Bronchial epithelial cell (primary cell): ENCODE measurements around the gene RNASEH2B. TPM values are rescaled to one million over a fixed set of nuclear protein-coding genes. Genes with fewer than 3 reads are reported as not detected.
A peak's percentile ranks its signal among the peaks of the same experiment; 100 is the strongest.

Experiments used
- DNase-seq: peaks from one replicate; pipeline ENCODE4 v3.0.0-alpha.2; 2010; ENCODE audit warnings: low read depth
- FAIRE-seq: peaks from 2 replicates; lab custom pipeline; 2011; peaks lifted over from hg19 to GRCh38; lab: Jason Lieb, UNC
- H3K27me3 ChIP-seq: 2 replicates; pipeline ENCODE4 v1.5.1; 2011; ENCODE audit warnings: low read length; ENCODE audit not compliant: control insufficient read depth, insufficient read depth
- H3K36me3 ChIP-seq: 2 replicates; pipeline ENCODE4 v1.5.1; 2011; ENCODE audit warnings: low read length; ENCODE audit not compliant: control insufficient read depth, insufficient read depth
- H3K4me3 ChIP-seq: 2 replicates; pipeline ENCODE4 v1.5.1; 2011; ENCODE audit warnings: mild to moderate bottlenecking, low read depth, low read length, control low read depth
- CTCF ChIP-seq: IDR thresholded peaks from 2 replicates; pipeline ENCODE4 v1.5.1; 2011; ENCODE audit warnings: mild to moderate bottlenecking, moderate library complexity, low read length, control low read depth, inconsistent platforms; ENCODE audit not compliant: insufficient read depth, severe bottlenecking
- total RNA-seq: library from RNA; depleted of rRNA; stranded (reverse); fragments of >200 nt; gene quantifications from 2 replicates; pipeline ENCODE4 v1.2.1, GENCODE V29; 2014

RNASEH2B gene
- total RNA-seq, 1 donor from 2014 or later: 35.0 TPM

DNA sequence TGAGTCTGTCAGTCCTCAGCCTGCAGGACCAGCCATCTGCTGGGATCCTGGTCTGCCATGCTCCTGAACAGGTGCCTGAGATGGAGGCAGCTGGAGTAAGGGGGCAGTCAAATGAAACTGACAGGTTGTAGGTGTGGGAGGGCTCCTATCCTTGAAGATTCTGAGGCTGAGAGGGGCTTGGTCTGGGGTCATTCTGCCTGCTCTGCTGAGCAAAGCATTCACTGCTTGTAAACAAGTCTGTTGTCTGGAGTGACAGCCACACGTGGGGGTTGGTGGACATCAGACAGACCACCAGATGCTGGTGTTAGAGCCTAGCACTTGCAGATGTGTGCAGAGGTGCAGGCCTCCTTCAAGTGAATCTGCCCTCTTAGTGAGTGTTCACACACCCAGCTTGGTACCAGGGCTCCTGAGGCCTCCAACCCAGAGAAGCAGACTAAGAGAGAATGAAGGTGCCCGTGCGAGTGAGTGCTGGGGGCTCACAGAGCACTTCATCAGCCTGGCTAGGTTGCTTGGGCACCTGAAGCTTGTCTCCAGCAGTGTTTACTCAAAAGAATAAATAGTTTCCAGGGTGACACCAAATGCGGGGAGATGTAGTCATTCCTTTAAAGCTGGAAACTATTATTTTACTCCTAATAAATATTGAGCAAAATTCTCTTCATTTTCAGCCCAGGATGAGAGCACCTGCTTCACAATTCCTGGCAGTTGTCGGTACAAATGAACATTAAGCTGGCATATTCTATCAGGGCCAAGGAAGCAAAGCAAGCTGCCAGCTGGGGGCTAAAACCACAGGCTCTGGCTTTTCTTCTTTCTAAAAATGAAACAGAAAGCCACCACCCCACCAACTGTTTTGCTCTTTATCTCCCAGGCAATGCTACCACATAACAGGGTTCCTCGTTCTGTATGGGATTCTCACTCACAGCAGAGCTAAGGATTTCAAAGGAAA lies 82.3 kb downstream of the RNASEH2B start:
- no peak for TF ChIP-seq CTCF
- H3K4me3 ChIP-seq: no peak overlapping the region
- peaks cover 5% of the 10 kb centered on the region for H3K27me3 ChIP-seq
- H3K36me3 ChIP-seq: no peaks in the 10 kb centered on the region
- DNase-seq (no peak), FAIRE-seq (no peak)

DNA sequence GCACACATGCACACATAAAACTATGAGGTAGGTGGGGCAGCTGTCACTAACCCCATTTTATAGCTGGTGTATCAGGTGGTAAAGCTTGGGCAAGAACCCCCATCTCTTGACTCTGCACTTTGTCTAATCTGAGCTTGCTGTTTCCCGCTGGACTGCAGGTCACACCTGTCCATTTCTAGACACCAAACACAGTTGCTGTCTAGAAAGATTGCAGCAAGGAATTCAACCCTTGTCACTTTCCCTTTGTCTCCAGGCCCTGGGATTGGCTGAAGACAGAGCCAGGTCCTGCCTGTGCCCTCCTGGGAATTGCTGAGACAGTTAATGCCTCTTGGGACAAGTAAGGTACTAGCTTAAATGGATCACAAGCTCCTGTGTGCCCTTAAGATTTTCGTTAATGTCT lies 83.8 kb downstream of the RNASEH2B start:
- DNase-seq (no peak), FAIRE-seq (peak; percentile 7)
- no peak for TF ChIP-seq CTCF
- Histone ChIP-seq H3K27me3 (peaks cover 5% of the 10 kb centered on the region), H3K36me3 (no peaks in the 10 kb centered on the region), H3K4me3 (no peak overlapping the region)

DNA sequence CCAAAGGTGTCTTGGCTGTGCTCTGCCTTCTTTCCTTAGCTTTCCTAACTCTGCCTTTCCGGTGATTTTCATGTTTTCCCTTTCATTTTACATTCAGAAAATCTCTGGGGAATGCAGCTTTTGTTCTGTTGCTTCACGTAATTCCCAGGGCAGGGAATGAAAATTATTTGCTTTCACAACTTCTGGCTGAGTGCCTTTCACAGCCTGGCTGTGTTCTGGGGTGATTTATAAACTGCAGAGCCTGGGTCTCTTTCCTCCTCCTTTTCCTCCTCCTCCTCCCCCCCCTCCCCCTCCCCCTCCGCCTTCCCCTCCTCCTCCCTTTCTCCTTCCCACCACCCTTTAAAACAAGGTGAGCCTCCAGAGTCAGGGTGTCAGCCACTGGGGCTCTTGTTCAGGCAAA lies 84.3 kb downstream of the RNASEH2B start:
- Histone ChIP-seq H3K27me3 (peaks cover 5% of the 10 kb centered on the region), H3K36me3 (no peaks in the 10 kb centered on the region), H3K4me3 (no peak overlapping the region)
- DNase-seq (no peak), FAIRE-seq (no peak)
- TF ChIP-seq CTCF: no peak

DNA sequence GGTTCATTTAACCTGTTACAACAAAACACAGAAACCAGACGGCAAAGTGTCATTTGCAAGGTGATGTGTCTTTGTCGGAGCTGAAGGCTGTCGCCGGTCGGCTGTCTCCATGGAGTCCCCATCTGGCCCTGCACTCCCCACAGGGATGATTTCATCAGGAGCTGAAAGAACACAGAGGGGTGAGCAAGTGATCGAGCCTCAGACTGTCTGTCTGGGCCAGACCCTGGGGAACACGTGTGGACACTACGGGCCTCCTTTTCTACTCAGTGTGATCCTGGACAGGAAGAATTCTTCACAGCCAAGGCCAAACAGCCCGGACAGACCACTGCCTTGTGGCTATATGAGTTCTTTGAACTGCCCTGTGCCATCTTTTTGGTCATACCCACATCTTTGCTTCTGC lies 85.1 kb downstream of the RNASEH2B start:
- Histone ChIP-seq H3K36me3 (no peaks in the 10 kb centered on the region), H3K27me3 (peaks cover 5% of the 10 kb centered on the region), H3K4me3 (no peak overlapping the region)
- no peak for TF ChIP-seq CTCF
- FAIRE-seq (no peak), DNase-seq (no peak)

DNA sequence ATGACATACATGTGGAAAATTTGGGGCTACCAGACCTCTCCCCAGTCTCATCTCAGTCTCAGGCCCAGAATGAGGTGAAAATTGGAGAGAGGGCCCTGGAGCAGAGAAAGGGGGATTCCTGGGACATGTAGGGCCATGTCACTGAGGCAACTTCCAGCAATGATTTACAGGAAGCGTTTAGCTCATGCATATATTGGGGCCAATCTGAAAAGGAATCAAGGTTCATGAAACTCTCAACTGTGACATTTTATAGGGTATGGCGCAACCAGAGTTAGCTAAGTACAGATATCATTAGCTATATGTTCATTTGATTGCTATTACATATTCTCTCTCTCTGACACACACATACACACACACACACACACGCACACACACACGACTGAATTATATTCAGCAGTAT lies 86.3 kb downstream of the RNASEH2B start:
- Histone ChIP-seq H3K4me3 (no peak overlapping the region), H3K36me3 (no peaks in the 10 kb centered on the region), H3K27me3 (peaks cover 5% of the 10 kb centered on the region)
- DNase-seq (no peak), FAIRE-seq (no peak)
- no peak for TF ChIP-seq CTCF
